GM19328 (cell line): ENCODE results near the gene ATP11A.

Experiments
- ATAC-seq: cut with Tn5 transposase; IDR thresholded peaks from one replicate; pipeline ENCODE4 v1.9.1; 2021; ENCODE audit warnings: mild to moderate bottlenecking, moderate library complexity; ENCODE audit not compliant: unreplicated experiment

Gene ATP11A

DNA sequence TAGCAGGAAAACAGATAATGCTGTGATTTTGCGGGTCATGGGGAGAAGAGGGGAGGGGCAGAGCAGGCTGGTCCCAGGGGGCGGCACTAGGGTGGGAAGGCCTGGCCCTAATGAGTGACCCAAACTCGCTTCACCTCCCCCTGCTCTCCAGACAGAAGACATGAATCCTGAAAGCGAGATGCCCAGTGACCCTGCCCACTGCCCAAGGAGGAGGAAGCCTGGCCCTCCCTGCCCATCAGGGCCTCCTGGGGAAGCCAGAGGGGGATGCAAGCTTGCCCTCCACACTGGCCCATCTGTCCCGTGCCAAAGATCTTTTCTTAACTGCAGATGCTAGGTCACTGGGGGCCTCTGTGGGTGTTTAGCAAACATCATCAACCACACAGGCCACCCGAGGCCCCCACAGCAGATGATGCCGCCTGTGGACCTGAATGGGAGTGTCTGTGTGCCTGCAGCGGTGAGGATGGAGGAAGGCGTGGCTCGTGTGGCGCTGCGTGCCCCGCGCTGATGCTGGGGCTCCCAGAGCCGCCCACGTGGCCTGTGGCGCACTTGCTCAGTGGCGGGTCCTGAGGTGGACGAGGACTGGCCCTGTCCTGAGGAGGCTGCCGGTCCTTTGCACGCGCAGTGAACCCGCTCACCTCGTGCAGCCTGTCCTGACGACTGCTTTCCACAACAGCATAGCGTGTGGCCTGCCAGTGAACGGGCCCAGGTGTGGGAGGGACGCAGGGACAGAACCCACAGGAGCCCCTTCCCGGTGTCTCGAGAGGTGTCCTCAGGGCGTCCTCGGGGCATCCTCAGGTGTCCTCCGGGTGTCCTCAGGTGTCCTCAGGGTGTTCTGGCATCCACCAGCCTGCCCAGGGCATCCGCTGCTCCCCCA lies 198.6 kb downstream of the ATP11A start:
- ATAC-seq, result no peak

GRCh38 chr13:112889351-112890290 lies 199.8 kb downstream of the ATP11A start:
- ATAC-seq, result no peak

DNA sequence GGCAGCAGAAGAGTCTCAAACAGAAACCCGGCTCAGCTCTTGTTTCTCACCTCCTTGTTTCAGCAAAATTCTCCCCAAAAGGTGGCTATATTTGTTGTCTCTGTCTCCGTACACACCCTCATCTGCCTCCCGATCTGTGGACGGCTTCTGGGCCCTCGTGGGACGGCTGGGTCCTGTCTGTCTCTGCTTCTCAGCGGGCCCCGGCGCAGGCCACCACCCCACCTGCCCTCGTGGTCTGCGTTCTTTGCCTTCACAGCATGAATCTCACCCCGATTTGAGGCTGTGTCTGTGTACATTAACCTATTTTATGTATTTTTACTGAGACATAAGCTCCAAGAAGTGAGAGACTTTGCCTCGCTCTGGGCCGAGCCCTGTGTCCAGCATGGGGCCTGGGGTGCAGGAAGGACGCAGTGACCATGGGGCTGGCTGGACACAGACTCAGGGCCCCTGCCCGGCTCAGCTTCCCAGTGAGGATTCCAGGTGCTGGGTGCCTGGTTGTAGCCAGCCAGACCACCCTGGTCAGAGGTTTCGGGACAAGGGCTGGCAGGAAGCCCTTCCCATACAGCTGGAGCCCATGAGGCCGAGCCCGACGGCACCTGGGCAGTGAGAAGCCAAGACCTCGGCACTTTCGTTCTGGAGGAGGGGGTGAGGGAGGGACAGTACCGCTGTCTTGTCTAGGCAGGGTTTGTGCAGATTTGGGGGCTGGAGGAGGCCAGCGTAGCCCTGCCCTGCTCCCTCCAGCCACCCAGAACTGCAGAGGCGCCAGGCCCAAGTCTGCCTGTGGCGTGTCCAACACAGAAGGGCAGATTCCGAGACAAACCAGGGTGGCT lies 200.7 kb downstream of the ATP11A start:
- ATAC-seq, result no peak

- ATAC-seq, result no peak
Measured at GRCh38 chr13:112891477-112892401, 201.9 kb downstream of the ATP11A start.

- no peak for ATAC-seq
Measured at GRCh38 chr13:112892426-112893206, 202.8 kb downstream of the ATP11A start.

DNA sequence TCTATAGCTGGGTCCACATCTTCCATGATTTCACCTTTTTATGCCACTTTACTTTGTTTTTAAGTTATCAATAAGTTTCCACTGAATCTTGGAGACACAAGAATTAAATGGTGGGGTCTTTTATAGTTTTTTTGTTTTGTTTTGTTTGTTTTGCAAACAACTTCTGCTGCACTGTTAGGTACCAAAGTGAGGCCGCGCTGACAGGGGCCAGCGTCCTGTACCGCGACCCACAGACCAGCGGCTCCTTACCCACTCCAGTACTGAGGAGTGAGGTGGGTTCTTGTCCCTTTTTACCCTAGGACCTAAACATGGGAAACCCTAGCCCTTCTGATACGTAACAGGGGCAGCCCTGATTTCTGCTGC lies 203.3 kb downstream of the ATP11A start:
- ATAC-seq, result no peak

DNA sequence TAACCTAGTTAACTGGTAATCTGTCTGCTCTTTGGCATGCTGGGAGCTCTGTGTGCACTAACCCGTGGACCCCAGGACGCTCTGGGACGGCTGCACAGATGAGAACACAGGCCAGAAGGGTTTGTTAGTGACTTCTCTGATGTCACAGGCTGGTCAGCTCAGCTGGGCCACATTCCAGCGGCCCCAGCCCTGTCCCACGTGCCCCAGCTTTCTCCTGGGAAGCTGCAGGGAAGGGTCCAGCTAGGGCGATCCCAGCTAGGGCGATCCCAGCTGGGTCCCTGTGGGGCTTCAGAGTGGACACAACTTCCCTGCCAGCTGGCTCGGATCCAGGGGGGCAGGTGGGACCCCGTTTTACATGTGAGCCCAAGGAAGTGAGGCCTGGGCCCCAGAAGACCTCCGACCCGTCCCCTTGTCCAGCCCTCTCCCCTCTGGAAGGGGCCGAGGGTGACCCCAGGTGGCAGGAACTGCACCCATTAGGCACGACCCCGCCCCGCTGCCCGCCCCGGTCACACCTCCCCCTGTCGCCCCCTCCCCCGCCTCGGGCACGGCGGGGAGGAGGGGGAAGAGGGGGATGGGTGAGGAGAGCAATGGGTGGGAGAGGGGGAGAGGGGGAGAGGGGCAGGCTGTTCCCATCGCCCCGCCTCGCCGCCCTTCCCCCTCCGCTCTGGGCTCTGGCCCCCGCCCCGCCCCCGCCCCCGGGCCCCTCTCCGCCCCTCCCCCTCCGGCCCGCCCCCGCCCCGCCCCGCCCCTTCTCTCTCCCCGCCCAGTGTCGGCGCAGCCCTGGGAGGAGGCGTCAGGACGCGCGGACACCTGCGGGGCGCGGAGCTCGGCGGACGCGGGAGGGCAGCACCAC lies 204.0 kb downstream of the ATP11A start:
- ATAC-seq, result no peak

DNA sequence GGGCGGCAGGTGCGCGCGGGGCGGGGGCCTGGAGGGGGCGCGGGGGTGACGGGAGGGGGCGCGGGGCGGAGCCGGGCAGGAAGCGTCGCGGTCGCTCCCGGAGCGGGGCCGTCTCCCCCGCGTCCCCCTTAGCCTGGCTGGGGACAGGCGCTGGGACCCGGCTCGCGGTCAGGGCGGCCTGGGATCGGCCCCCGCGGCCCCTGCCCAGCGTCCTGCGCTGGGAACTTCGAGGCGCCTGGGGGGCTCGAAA lies 204.5 kb downstream of the ATP11A start:
- no peak for ATAC-seq

DNA sequence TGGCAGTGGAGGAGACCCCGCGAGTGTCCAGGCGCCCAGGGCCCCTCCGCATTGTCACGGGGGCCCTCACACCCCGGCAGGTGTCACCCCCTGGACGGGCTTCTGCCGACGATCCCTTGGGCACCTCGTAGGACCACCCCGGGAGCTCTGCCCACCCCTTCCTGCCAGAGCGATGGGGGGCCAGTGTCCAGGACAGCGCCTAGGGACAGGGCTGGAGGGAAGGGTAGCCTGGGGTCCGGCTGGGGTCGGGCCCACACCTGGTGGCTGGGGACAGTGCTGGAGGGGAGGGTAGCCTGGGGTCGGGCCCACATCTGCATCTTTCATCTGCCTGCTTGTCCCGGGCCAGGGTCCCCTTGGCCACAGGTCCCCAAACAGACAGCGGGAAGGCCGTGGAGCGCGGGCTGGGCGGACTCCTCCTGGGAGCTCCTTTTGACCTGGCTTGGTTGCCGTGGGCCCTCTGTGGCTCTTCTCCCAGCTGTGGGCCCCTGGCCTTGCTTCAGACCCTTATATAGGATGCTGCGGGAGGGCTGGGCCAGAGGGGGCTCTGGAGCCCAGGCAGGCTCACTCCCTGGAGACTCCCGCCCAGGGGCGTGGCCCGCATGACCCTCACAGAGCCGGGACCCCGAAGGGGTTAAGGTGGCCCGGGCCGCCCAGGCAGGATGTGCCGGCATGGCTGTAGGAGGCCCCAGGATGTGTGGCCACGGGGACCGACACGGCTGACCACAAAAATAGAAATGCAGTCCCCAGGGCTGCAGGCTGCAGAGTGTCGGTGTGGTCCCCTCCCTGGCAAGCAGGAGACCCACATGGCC lies 205.0 kb downstream of the ATP11A start:
- no peak for ATAC-seq

- no peak for ATAC-seq
Measured at GRCh38 chr13:112895521-112896465, 206.0 kb downstream of the ATP11A start.

DNA sequence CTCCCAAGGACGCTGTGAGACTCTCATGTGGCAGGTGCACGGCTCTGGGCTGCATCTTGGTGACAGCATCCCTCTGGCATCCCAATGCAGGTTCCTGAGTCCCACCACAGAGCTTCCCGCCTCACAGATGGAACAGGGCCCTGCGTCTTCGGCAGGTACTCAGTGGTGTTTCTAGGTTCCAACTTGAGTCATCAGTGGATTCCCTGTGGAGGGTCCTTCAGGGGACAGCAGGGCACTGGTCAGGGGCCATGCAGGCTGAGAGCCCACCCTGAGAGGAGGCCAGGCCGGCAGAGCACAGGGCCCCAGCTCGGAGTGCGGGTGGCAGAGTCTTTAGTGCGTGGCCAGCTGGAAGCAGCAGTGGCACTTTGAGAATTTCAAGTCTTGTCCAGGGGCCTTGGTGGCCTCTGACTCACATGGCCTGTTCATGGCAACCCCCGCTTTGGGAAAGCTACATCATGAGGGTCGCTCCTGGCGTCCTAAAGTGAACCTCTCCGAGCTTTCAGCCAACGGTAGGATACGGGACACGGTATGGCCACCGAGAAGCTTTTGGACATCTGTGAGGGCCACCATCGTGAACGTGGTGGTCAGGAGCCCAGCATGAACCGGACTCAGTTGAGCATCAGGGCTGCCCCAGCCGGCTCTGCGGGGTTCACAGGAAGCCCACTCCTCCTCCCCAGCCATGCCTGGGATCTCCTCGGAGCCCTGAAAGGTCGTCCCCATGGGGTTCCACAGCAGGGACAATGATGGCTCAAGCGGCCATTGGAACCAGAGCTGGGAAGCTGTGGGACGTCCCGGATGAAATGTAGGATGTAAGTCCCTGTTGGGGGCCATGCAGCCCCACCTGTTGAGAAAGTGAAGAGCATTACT lies 207.1 kb downstream of the ATP11A start:
- ATAC-seq, result no peak

GRCh38 chr13:112897603-112897955 lies 207.7 kb downstream of the ATP11A start:
- no peak for ATAC-seq

- ATAC-seq, result no peak
Measured at GRCh38 chr13:112897956-112898620, 208.2 kb downstream of the ATP11A start.

DNA sequence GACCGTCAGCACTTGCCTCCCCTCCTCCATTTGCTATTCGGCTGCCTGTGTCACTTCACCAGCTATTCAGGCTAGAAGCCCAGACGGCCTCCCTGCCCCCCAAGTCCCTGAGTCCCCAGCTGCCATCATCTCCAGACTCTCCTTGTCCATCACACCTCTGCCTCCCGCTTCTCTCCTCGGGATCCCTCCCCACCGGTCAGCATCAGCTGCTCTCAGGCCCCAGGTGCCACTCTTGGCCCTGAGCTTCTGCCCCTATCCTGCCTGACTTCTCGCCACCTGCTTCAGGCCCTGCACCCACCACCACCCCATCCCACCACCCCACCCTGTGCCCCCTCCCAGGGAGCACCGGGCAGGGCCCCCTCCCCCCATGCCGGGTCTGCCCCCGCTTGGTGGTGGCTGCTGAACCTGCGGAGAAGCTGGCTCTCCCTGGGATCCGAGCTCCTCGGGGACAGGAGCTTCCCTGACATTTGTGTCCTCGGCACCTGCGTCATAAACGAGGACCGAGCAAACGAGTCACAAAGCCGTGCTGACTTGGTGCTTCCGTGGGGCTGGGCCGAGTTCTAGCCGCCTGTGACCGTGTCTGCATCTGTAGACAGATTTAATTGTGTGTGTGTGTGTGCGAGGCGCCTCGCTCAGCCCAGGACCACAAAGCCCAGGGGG lies 208.9 kb downstream of the ATP11A start:
- ATAC-seq, result no peak
